HepG2 (cell line): ENCODE measurements around the gene ZNF597.
"Not testable (repeated sequence)": the region's sequence is repeated elsewhere in the genome, so short reads cannot be mapped to it uniquely, and the experiment has no call there.

Source experiments
- AKAP8 ChIP-seq: sonication (generic); formaldehyde crosslinking; IDR thresholded peaks from 2 replicates; pipeline ENCODE4 v1.5.1; 2020; ENCODE audit warnings: mild to moderate bottlenecking, missing genetic modification reagents
- ELF1 ChIP-seq: sonication (generic); formaldehyde crosslinking; IDR thresholded peaks from 2 replicates; pipeline ENCODE4 v1.4.0; 2020; ENCODE audit warnings: missing genetic modification reagents

- TF ChIP-seq ELF1, AKAP8 (CRISPR knock-in tag): not testable (repeated sequence)
Measured at GRCh38 chr16:3473596-3473943, 30.3 kb upstream of the ZNF597 start.
